IMR-90 (cell line): ENCODE measurements around the gene NR1I2. TPM values are rescaled to one million over a fixed set of nuclear protein-coding genes. Genes with fewer than 3 reads are reported as not detected.

Experiments
- ATAC-seq: fragments of 200-7000 bp; cut with Tn5 transposase; 2 replicates; pipeline ENCODE4 v1.9.1; 2020; ENCODE audit warnings: low read depth, mild to moderate bottlenecking, moderate library complexity
- BruUV-seq: library from RNA; stranded (reverse); fragments of 400-500 nt; replicated peaks from 2 replicates; lab custom pipeline; 2021; lab: Mats Ljungman, UMichigan
- CTCF ChIA-PET: fragments of 300-600 bp; formaldehyde crosslinking; extraction: SDS; loops from one replicate; lab custom pipeline; 2021; ENCODE audit warnings: antibody characterized with exemption; lab: Yijun Ruan, JAX
- POLR2A ChIA-PET: fragments of 300-600 bp; sonication (Branson Sonifier 250); formaldehyde crosslinking; loops from one replicate; lab custom pipeline; 2022; ENCODE audit warnings: antibody characterized with exemption; ENCODE audit not compliant: unreplicated experiment; lab: Charles Lee
- DNase-seq: peaks from one replicate; pipeline ENCODE4 v3.0.0; 2013
- H2AFZ ChIP-seq: replicated peaks from 2 replicates; pipeline ENCODE3; 2013; ENCODE audit warnings: low read length, mild to moderate bottlenecking; ENCODE audit not compliant: poor library complexity
- H2AK5ac ChIP-seq: 2 replicates; pipeline ENCODE4 v1.6.1; 2013; ENCODE audit warnings: low read depth, low read length, inconsistent platforms
- H2AK9ac ChIP-seq: replicated peaks from 2 replicates; pipeline ENCODE3; 2013; ENCODE audit warnings: mild to moderate bottlenecking, low read depth, low read length, moderate library complexity; ENCODE audit not compliant: poor library complexity
- H2BK120ac ChIP-seq: 2 replicates; pipeline ENCODE4 v1.6.1; 2013; ENCODE audit warnings: low read depth, low read length, inconsistent platforms
- H2BK15ac ChIP-seq: 3 replicates; pipeline ENCODE4 v1.6.1; 2013; ENCODE audit warnings: low read depth, low read length, inconsistent platforms
- H2BK20ac ChIP-seq: 2 replicates; pipeline ENCODE4 v1.6.1; 2013; ENCODE audit warnings: low read depth, mild to moderate bottlenecking, inconsistent platforms, low read length, moderate library complexity
- H2BK5ac ChIP-seq: 2 replicates; pipeline ENCODE4 v1.6.1; 2013; ENCODE audit warnings: mild to moderate bottlenecking, low read depth, low read length, inconsistent platforms; ENCODE audit not compliant: poor library complexity, severe bottlenecking
- H3K14ac ChIP-seq: replicated peaks from 2 replicates; pipeline ENCODE4 v1.6.1; 2013; ENCODE audit warnings: low read depth, low read length, inconsistent platforms
- H3K18ac ChIP-seq: 2 replicates; pipeline ENCODE4 v1.6.1; 2013; ENCODE audit warnings: low read depth, low read length, control low read depth
- H3K23ac ChIP-seq: 2 replicates; pipeline ENCODE4 v1.6.1; 2013; ENCODE audit warnings: low read depth, low read length, inconsistent platforms
- H3K27ac ChIP-seq: 2 replicates; pipeline ENCODE4 v1.5.1; 2013; ENCODE audit warnings: mild to moderate bottlenecking, control low read depth, low read length; ENCODE audit not compliant: insufficient read depth
- H3K27me3 ChIP-seq: 2 replicates; pipeline ENCODE4 v1.6.1; 2013; ENCODE audit warnings: low read length; ENCODE audit not compliant: control insufficient read depth, insufficient read depth
- H3K36me3 ChIP-seq: 2 replicates; pipeline ENCODE4 v1.6.1; 2013; ENCODE audit warnings: low read length, mixed read lengths; ENCODE audit not compliant: control insufficient read depth, insufficient read depth
- H3K4ac ChIP-seq: 2 replicates; pipeline ENCODE4 v1.6.1; 2013; ENCODE audit warnings: low read depth, low read length, inconsistent platforms
- H3K4me1 ChIP-seq: 2 replicates; pipeline ENCODE4 v1.6.1; 2013; ENCODE audit warnings: low read length, mixed read lengths; ENCODE audit not compliant: control insufficient read depth, insufficient read depth
- H3K4me2 ChIP-seq: 2 replicates; pipeline ENCODE4 v1.6.1; 2013; ENCODE audit warnings: low read depth, mild to moderate bottlenecking, control low read depth, low read length, moderate library complexity
- H3K4me3 ChIP-seq: 2 replicates; pipeline ENCODE4 v1.5.1; 2013; ENCODE audit warnings: low read depth, mild to moderate bottlenecking, control low read depth, low read length, moderate library complexity; ENCODE audit not compliant: insufficient read depth
- H3K56ac ChIP-seq: 2 replicates; pipeline ENCODE4 v1.6.1; 2013; ENCODE audit warnings: low read length, inconsistent platforms; ENCODE audit not compliant: insufficient read depth; ENCODE audit errors: extremely low read depth
- H3K79me1 ChIP-seq, 2 experiments: 2 replicates each; pipeline ENCODE4 v1.6.1; 2013; ENCODE audit warnings: low read length in 2 of 2, inconsistent platforms in 1 of 2, low read depth in 1 of 2
- H3K9ac ChIP-seq: 2 replicates; pipeline ENCODE4 v1.6.1; 2013; ENCODE audit warnings: low read depth, low read length, control low read depth
- H3K9me1 ChIP-seq: 2 replicates; pipeline ENCODE4 v1.6.1; 2013; ENCODE audit warnings: low read length, inconsistent platforms; ENCODE audit not compliant: insufficient read depth
- H3K9me3 ChIP-seq: 2 replicates; pipeline ENCODE4 v1.6.1; 2013; ENCODE audit warnings: low read length; ENCODE audit not compliant: control insufficient read depth, insufficient read depth
- H4K20me1 ChIP-seq: 2 replicates; pipeline ENCODE4 v1.6.1; 2013; ENCODE audit warnings: low read length, inconsistent platforms; ENCODE audit not compliant: insufficient read depth
- H4K5ac ChIP-seq: 2 replicates; pipeline ENCODE4 v1.6.1; 2013; ENCODE audit warnings: mild to moderate bottlenecking, low read depth, low read length, control low read depth
- H4K8ac ChIP-seq, 2 experiments: 2 replicates each; pipeline ENCODE4 v1.6.1; 2013; ENCODE audit warnings: low read depth in 2 of 2, low read length in 2 of 2, control low read depth in 1 of 2, inconsistent platforms in 1 of 2
- H4K91ac ChIP-seq: 2 replicates; pipeline ENCODE4 v1.6.1; 2013; ENCODE audit warnings: low read depth, low read length, inconsistent platforms; ENCODE audit not compliant: insufficient read depth
- CEBPB ChIP-seq: IDR thresholded peaks from 2 replicates; pipeline ENCODE4 v1.6.1; 2012; ENCODE audit warnings: low read depth, low read length, improper control_type of control experiment
- CHD1 ChIP-seq: IDR thresholded peaks from 2 replicates; pipeline ENCODE4 v1.6.1; 2012; ENCODE audit warnings: low read depth, low read length, improper control_type of control experiment
- FOS ChIP-seq: fragments of 150-350 bp; IDR thresholded peaks from 2 replicates; pipeline ENCODE4 v1.6.1; 2016; ENCODE audit warnings: low read depth, low read length
- MAFK ChIP-seq: IDR thresholded peaks from 2 replicates; pipeline ENCODE4 v1.6.1; 2012; ENCODE audit warnings: low read depth, low read length, improper control_type of control experiment
- RAD21 ChIP-seq: IDR thresholded peaks from 2 replicates; pipeline ENCODE4 v1.6.1; 2012; ENCODE audit warnings: low read length, improper control_type of control experiment
- RFX5 ChIP-seq: IDR thresholded peaks from 2 replicates; pipeline ENCODE4 v1.8.0; 2012; ENCODE audit warnings: low read depth, mild to moderate bottlenecking, low read length, moderate library complexity
- SMC3 ChIP-seq: fragments of 150-350 bp; IDR thresholded peaks from 2 replicates; pipeline ENCODE4 v1.6.1; 2016; ENCODE audit warnings: low read depth, mild to moderate bottlenecking, antibody characterized with exemption, low read length, moderate library complexity
- WGBS, 2 experiments: methylation state at CpG; one replicate each; pipeline versions ENCODE4 v1.1.5 to v1.1.7; 2013; ENCODE audit warnings: missing lambda C conversion rate in 2 of 2; ENCODE audit not compliant: insufficient read length in 1 of 2; ENCODE audit errors: extremely low coverage in 2 of 2; 5-methylcytosine and 5-hydroxymethylcytosine counted together
- dilution Hi-C: fragments of 300-500 bp; cut with HindIII; formaldehyde crosslinking; loops from one replicate; pipeline ENCODE4 v1.14.3; 2018; ENCODE audit warnings: low sequenced_read_pairs; ENCODE audit not compliant: unreplicated experiment
- in situ Hi-C: fragments of 300-500 bp; cut with MboI; formaldehyde crosslinking; loops from 3 replicates; pipeline ENCODE4 v1.14.3; 2019; ENCODE audit warnings: low sequenced_read_pairs, inconsistent platforms, mixed read lengths
- intact Hi-C: fragments of 100-400 bp; cut with micrococcal nuclease; formaldehyde crosslinking; loops from 2 replicates; pipeline ENCODE4 v1.10.0; 2022
- polyA plus RNA-seq, 3 experiments: library from polyadenylated mRNA; depleted of rRNA; stranded (reverse); fragments of >200 nt; gene quantifications; 2 replicates each; pipeline ENCODE4 v1.2.3, GENCODE V29; 2012; ENCODE audit warnings: low replicate concordance in 1 of 3
- total RNA-seq: library from RNA; depleted of rRNA; stranded (reverse); fragments of >200 nt; gene quantifications from 2 replicates; pipeline ENCODE4 v1.2.3, GENCODE V29; 2012
- TF ChIP-seq, protein P1 (sequence below): conservative IDR thresholded peaks from 2 replicates; pipeline ENCODE4 v1.5.1; 2012; ENCODE audit warnings: mild to moderate bottlenecking, low read depth, low read length, improper control_type of control experiment

Gene NR1I2
- total and polyA plus RNA-seq, 2 of the 4 experiments (the other 2 are of a cell fraction), result not detected

DNA sequence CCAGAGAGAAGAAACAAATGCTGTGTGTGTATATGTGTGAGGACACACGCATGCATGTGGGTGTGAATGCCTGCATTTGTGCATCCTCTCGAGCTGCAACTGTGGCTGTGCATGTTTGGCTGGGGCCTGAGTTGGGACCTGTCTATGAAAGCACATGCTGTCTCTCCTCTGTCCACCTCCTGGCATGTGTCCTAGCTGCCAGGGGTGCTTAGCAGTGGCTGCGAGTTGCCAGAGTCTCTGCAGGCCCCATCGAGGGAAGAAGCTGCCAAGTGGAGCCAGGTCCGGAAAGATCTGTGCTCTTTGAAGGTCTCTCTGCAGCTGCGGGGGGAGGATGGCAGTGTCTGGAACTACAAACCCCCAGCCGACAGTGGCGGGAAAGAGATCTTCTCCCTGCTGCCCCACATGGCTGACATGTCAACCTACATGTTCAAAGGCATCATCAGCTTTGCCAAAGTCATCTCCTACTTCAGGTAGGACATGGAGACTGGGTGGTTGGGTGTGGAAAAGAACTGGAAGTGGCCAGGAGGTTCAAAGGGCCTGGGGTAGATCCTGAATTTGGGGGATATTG, 30.7 kb downstream of the NR1I2 start:
- H3K56ac ChIP-seq, result no peak overlapping the region
- H3K14ac ChIP-seq, result no peak overlapping the region
- ATAC-seq (no peak), DNase-seq (no peak)
- no peaks in the 10 kb centered on the region for H4K20me1 ChIP-seq
- H3K4me3 ChIP-seq, result no peak overlapping the region
- H2BK15ac ChIP-seq, result no peak overlapping the region
- intact Hi-C loops, result no loop called here
- no peak overlapping the region for H3K23ac ChIP-seq
- no peak overlapping the region for H2BK20ac ChIP-seq
- no peak overlapping the region for H3K4ac ChIP-seq
- no peaks in the 10 kb centered on the region for H3K4me1 ChIP-seq
- H3K4me2 ChIP-seq, result no peak overlapping the region
- CTCF ChIA-PET, result no interaction called here
- TF ChIP-seq CHD1 (no peak), RAD21 (no peak), CEBPB (no peak), SMC3 (no peak), FOS (no peak), MAFK (no peak), RFX5 (no peak)
- TF ChIP-seq, protein P1, sequence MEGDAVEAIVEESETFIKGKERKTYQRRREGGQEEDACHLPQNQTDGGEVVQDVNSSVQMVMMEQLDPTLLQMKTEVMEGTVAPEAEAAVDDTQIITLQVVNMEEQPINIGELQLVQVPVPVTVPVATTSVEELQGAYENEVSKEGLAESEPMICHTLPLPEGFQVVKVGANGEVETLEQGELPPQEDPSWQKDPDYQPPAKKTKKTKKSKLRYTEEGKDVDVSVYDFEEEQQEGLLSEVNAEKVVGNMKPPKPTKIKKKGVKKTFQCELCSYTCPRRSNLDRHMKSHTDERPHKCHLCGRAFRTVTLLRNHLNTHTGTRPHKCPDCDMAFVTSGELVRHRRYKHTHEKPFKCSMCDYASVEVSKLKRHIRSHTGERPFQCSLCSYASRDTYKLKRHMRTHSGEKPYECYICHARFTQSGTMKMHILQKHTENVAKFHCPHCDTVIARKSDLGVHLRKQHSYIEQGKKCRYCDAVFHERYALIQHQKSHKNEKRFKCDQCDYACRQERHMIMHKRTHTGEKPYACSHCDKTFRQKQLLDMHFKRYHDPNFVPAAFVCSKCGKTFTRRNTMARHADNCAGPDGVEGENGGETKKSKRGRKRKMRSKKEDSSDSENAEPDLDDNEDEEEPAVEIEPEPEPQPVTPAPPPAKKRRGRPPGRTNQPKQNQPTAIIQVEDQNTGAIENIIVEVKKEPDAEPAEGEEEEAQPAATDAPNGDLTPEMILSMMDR, result no peak
- H2BK5ac ChIP-seq, result no peak overlapping the region
- no peak overlapping the region for H2AFZ ChIP-seq
- H3K9me3 ChIP-seq, result no peaks in the 10 kb centered on the region
- H2AK5ac ChIP-seq, result no peak overlapping the region
- H4K8ac ChIP-seq, result no peak overlapping the region
- no peak overlapping the region for H3K9ac ChIP-seq
- no TSS peak for BruUV-seq
- no peak overlapping the region for H2BK120ac ChIP-seq
- H3K9me1 ChIP-seq, result no peaks in the 10 kb centered on the region
- no peak overlapping the region for H3K18ac ChIP-seq
- H3K36me3 ChIP-seq, result no peaks in the 10 kb centered on the region
- no peak overlapping the region for H2AK9ac ChIP-seq
- POLR2A ChIA-PET, result no interaction called here
- in situ Hi-C loops, result loop anchor here (10.0 kb wide), 1 partner anchor 372 kb away; no protein-coding TSS in a partner anchor
- H3K27me3 ChIP-seq, result peaks cover 58% of the 10 kb centered on the region
- no peak overlapping the region for H4K91ac ChIP-seq
- H3K79me1 ChIP-seq, result no peaks in the 10 kb centered on the region
- 84% methylated on average over 3 of the region's 8 CpGs; no CpG with 5 or more reads in 1 of the 2 experiments for WGBS, 2 experiments
- no peak overlapping the region for H3K27ac ChIP-seq
- H4K5ac ChIP-seq, result no peak overlapping the region
- dilution Hi-C loops, result no loop called here
